ENCODE data around the gene CCSER1.

The CCSER1 gene

DNA sequence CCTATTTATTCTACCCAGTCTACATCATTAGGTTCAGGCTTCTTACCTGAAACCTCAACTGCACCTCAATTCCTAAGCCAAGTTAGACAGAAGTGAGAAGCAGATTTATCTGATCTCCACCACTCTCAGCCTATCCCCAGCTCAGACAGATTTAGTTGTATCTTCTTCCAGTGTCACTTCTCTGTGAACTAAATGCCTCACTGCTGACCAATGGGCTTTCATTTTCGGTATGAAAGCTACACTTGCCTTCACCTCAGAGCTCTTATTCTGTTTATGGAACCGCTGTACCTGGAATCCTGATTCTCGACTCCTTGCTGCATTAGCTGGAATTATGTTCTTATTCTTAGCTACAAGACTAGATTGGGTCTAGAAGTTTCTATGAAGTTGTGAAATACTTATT, 833.2 kb downstream of the CCSER1 start:
- Mint-ChIP-seq H3K4me3 (no peak overlapping the region), H3K27me3 (no peaks in the 10 kb centered on the region), H3K4me1 (ENCODE audit: low read depth) (no peaks in the 10 kb centered on the region), H3K9me3 (ENCODE audit: low read depth) (no peaks in the 10 kb centered on the region), H3K27ac (no peak overlapping the region), H3K36me3 (no peaks in the 10 kb centered on the region)

GRCh38 chr4:90960840-90961239, 833.6 kb downstream of the CCSER1 start:
- Mint-ChIP-seq H3K4me3 (no peak overlapping the region), H3K4me1 (ENCODE audit: low read depth) (no peaks in the 10 kb centered on the region), H3K9me3 (ENCODE audit: low read depth) (no peaks in the 10 kb centered on the region), H3K27ac (no peak overlapping the region), H3K27me3 (no peaks in the 10 kb centered on the region), H3K36me3 (no peaks in the 10 kb centered on the region)

DNA sequence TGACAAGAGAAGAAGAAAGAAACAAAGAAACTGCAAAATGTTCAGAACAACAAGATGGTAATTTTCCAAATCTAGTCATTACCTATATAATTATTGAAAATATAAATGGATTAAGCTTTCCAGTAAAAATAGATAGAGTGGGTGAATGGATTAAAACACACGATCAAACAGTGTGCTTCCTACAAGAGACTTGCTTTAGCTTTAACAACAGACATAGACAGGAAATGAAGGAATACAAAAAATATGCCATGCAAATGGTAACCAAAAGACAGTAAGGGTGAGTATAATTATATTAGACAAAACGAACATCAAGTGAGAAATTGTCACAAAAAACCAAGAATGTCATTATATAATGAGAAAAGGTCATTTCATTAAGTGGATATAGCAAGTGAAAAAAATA, 842.8 kb downstream of the CCSER1 start:
- no peak overlapping the region for H3K4me3 Mint-ChIP-seq
- H3K27ac Mint-ChIP-seq: no peak overlapping the region
- H3K36me3 Mint-ChIP-seq: no peaks in the 10 kb centered on the region
- H3K9me3 Mint-ChIP-seq (ENCODE audit: low read depth): peaks cover 4% of the 10 kb centered on the region
- no peaks in the 10 kb centered on the region for H3K4me1 Mint-ChIP-seq (ENCODE audit: low read depth)
- no peaks in the 10 kb centered on the region for H3K27me3 Mint-ChIP-seq

DNA sequence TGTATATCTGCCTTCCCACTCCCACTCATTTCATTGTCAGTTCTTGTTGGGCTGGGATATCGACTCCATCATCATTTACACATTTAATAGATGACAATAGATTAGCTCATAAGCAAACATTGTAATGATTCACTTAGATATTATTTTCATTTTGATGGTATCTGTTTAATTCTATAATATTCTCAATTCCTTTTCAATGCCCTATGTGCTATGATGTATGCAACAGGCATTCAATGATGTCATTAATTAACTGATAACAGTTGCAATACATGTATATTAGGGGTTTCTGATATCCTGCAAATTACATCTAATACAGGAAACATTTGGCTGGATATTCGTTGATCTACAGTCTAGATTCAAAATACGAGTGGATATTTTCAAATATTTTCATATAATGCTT, 850.5 kb downstream of the CCSER1 start:
- Mint-ChIP-seq H3K4me3 (no peak overlapping the region), H3K4me1 (ENCODE audit: low read depth) (no peaks in the 10 kb centered on the region), H3K36me3 (no peaks in the 10 kb centered on the region), H3K9me3 (ENCODE audit: low read depth) (no peaks in the 10 kb centered on the region), H3K27ac (no peak overlapping the region), H3K27me3 (no peaks in the 10 kb centered on the region)

GRCh38 chr4:90979556-90979955, 852.4 kb downstream of the CCSER1 start:
- Mint-ChIP-seq H3K27me3 (no peaks in the 10 kb centered on the region), H3K9me3 (ENCODE audit: low read depth) (no peaks in the 10 kb centered on the region), H3K4me3 (no peak overlapping the region), H3K36me3 (no peaks in the 10 kb centered on the region), H3K27ac (no peak overlapping the region), H3K4me1 (ENCODE audit: low read depth) (no peaks in the 10 kb centered on the region)

DNA sequence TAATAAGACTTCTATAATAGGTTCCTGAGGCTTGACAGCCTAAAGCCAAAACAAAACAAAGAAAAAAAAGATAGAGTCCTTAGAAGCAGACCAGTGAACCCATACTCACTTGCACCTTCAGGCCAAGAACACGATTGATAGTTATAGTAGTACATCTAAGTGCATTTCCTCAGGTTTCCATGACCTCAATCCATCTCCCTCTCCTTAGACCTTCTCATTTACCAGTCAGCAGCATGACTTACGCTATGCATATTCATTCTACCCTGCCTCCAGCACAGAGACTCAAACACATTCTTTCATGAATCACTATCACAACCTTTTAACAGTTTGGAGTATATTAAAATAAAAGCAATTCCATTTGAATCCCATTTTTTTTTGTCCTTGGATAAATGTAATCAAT, 855.6 kb downstream of the CCSER1 start:
- Mint-ChIP-seq H3K27me3 (no peaks in the 10 kb centered on the region), H3K4me1 (ENCODE audit: low read depth) (no peaks in the 10 kb centered on the region), H3K4me3 (no peak overlapping the region), H3K27ac (no peak overlapping the region), H3K36me3 (no peaks in the 10 kb centered on the region), H3K9me3 (ENCODE audit: low read depth) (peaks cover 4% of the 10 kb centered on the region)

DNA sequence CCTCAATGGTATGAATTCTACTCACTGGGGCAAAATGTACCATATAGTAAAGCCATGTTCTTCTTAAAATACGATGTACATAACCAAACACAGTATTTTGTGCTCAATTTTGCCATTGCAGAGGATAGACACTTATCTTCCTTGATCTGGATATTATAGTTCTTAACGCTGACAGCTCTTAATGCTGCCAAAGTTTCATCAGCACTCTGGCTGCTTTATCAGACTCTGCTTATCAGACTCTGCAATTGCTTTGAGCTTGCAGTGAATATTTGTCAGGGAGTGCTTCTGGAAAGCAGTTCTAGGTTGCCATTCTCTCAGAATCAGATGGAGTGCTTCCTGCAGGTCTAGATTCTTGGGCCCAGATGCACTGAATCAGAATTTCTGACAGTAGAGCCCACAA, 863.1 kb downstream of the CCSER1 start:
- H3K27ac Mint-ChIP-seq: no peak overlapping the region
- no peaks in the 10 kb centered on the region for H3K36me3 Mint-ChIP-seq
- H3K4me3 Mint-ChIP-seq: no peak overlapping the region
- no peaks in the 10 kb centered on the region for H3K27me3 Mint-ChIP-seq
- peaks cover 16% of the 10 kb centered on the region for H3K9me3 Mint-ChIP-seq (ENCODE audit: low read depth)
- H3K4me1 Mint-ChIP-seq (ENCODE audit: low read depth): no peaks in the 10 kb centered on the region

DNA sequence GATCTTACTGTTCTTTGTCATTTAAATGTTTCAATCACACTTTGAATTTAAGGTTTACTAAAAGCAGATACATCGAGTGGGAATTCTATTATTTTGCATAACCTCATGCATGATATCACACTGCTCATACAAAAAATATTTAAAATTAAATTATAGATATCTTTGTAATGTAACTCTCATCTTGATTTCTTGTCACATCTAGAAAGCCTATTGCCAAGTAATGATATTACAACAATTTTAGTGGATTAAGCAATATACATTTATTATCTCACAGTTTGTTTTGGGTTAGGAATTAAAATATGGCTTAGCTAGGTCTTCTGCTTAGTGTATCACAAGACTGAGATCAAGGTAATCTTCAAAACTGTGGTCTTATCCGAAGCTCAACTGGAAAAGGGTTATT, 865.0 kb downstream of the CCSER1 start:
- Mint-ChIP-seq H3K27me3 (no peaks in the 10 kb centered on the region), H3K4me3 (no peak overlapping the region), H3K4me1 (ENCODE audit: low read depth) (no peaks in the 10 kb centered on the region), H3K27ac (no peak overlapping the region), H3K36me3 (no peaks in the 10 kb centered on the region), H3K9me3 (ENCODE audit: low read depth) (peaks cover 12% of the 10 kb centered on the region)

- no peaks in the 10 kb centered on the region for H3K4me1 Mint-ChIP-seq (ENCODE audit: low read depth)
- H3K36me3 Mint-ChIP-seq: no peaks in the 10 kb centered on the region
- H3K9me3 Mint-ChIP-seq (ENCODE audit: low read depth): peaks cover 4% of the 10 kb centered on the region
- no peak overlapping the region for H3K27ac Mint-ChIP-seq
- no peak overlapping the region for H3K4me3 Mint-ChIP-seq
- H3K27me3 Mint-ChIP-seq: no peaks in the 10 kb centered on the region
Measured at GRCh38 chr4:90994851-90995574, 867.8 kb downstream of the CCSER1 start.

DNA sequence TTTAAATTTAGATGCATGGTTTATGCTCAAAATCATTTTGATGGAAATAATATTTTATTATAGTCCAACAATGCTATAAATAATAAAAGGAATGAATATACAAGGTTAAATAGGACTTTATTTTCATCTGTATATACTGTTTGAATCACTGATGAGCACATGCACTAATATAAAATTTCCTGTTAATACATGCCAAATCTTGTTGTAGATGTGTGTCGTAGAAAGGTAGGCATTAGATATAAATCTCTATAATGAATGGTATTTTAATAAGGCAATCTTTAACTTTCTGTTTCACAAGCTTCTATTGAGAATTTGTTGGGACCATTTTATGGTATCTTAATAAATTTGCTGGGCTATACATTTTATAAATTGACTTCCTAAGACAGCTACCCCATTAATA, 868.8 kb downstream of the CCSER1 start:
- Mint-ChIP-seq H3K27ac (no peak overlapping the region), H3K4me3 (no peak overlapping the region), H3K9me3 (ENCODE audit: low read depth) (peaks cover 4% of the 10 kb centered on the region), H3K27me3 (no peaks in the 10 kb centered on the region), H3K4me1 (ENCODE audit: low read depth) (no peaks in the 10 kb centered on the region), H3K36me3 (no peaks in the 10 kb centered on the region)

GRCh38 chr4:90996813-90997212, 869.6 kb downstream of the CCSER1 start:
- no peak overlapping the region for H3K27ac Mint-ChIP-seq
- H3K4me3 Mint-ChIP-seq: no peak overlapping the region

GRCh38 chr4:91015861-91016260, 888.7 kb downstream of the CCSER1 start:
- Mint-ChIP-seq H3K27ac (no peak overlapping the region), H3K4me1 (ENCODE audit: low read depth) (no peaks in the 10 kb centered on the region), H3K27me3 (no peaks in the 10 kb centered on the region), H3K4me3 (no peak overlapping the region), H3K9me3 (ENCODE audit: low read depth) (no peaks in the 10 kb centered on the region), H3K36me3 (no peaks in the 10 kb centered on the region)

More at GRCh38 chr4:90996813-90997212, 869.6 kb downstream of the CCSER1 start:
- Mint-ChIP-seq H3K36me3 (no peaks in the 10 kb centered on the region), H3K27me3 (no peaks in the 10 kb centered on the region), H3K4me1 (ENCODE audit: low read depth) (no peaks in the 10 kb centered on the region), H3K9me3 (ENCODE audit: low read depth) (no peaks in the 10 kb centered on the region)

DNA sequence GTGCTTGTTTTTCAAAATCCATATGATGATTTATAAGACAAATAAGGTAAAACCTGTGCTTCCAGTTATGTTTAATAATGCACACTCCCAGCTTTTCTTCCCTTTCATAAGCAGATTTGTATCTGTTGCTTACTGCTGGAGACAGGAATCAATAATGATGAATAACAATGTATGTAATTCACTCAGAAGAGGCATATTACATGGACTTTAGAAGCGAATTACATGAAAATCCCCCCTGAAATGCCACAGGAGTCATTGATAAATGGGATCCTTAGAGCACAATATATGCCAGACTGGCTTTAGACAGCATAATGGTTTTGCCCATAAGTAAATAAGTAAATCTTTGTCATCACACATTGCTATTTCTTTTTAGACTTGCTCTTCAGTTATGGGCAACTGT, 892.3 kb downstream of the CCSER1 start:
- no peak overlapping the region for H3K27ac Mint-ChIP-seq
- no peaks in the 10 kb centered on the region for H3K4me1 Mint-ChIP-seq (ENCODE audit: low read depth)
- no peaks in the 10 kb centered on the region for H3K9me3 Mint-ChIP-seq (ENCODE audit: low read depth)
- no peaks in the 10 kb centered on the region for H3K27me3 Mint-ChIP-seq
- H3K36me3 Mint-ChIP-seq: no peaks in the 10 kb centered on the region
- no peak overlapping the region for H3K4me3 Mint-ChIP-seq

DNA sequence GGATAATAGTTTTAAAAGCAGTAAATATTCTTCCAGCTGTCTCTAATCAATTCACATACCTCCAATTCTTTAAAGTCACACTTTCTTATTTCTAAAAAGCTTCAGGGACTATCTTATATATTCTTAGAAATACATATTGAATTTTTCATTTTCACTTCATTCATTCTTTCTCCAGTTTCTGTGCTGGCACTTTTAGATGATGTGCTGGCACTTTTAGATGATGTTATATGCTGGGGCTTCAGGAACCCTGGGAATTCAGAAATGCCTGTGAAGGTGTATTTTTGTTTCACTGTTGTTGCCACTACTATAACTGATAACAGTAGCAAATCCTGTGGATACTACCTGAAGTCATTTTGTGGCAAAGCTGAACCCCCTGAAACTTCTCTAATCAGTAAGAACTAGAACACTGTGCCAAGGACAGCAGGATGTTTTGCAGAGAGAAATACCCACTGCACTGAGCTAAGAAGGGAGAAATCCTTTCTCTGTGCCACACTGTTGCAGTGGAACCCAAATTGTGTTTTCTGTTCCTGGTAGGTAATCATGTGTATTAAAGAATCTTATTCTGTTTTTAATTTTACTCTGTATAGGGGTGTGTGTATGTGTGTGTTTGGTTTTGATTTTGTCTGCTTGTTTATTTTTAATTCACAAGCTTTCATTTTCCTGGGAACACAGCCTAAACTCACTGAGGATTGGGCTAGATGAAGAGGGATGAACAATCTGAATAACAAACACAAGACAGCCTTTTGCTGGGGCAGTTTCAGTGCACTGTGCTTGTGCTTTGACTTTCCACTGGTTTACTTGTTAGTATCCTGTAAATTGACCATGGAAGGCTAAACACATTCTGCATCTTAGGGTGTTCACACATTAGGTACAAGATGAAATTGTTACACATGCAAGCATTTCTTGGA, 898.3 kb downstream of the CCSER1 start:
- no peaks in the 10 kb centered on the region for H3K4me1 Mint-ChIP-seq (ENCODE audit: low read depth)
- no peak overlapping the region for H3K27ac Mint-ChIP-seq
- no peak overlapping the region for H3K4me3 Mint-ChIP-seq
- H3K36me3 Mint-ChIP-seq: no peaks in the 10 kb centered on the region
- peaks cover 3% of the 10 kb centered on the region for H3K9me3 Mint-ChIP-seq (ENCODE audit: low read depth)
- no peaks in the 10 kb centered on the region for H3K27me3 Mint-ChIP-seq

DNA sequence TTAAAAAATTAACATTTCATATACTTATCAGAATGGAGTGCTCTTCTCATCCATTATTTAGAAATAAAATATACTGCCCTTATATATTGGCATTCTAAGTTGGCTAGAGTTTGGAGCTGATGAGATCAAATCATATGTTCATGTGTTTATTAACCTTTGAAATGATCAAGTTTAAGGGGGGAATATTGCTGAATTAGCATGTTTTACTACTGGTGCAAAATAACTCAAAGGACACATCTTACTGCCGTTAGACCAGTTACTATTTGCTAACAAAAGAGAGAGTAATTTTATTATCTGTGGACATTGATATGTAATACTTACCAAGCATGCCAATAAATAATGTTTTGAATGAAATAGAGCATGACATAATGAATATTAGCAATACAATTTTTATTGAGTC, 901.0 kb downstream of the CCSER1 start:
- Mint-ChIP-seq H3K4me1 (ENCODE audit: low read depth) (no peaks in the 10 kb centered on the region), H3K27ac (no peak overlapping the region), H3K9me3 (ENCODE audit: low read depth) (peaks cover 3% of the 10 kb centered on the region), H3K27me3 (no peaks in the 10 kb centered on the region), H3K4me3 (no peak overlapping the region), H3K36me3 (no peaks in the 10 kb centered on the region)

All from activated naive CD8-positive, alpha-beta T cell (primary cell).